ENCODE measurements around the gene CDH4. TPM values are rescaled to one million over a fixed set of nuclear protein-coding genes. Genes with fewer than 3 reads are reported as not detected.

CDH4 gene
- total and polyA plus RNA-seq, 2 donors = 0.04 to 0.42 TPM

- H3K27ac ChIP-seq (ENCODE audit: low read depth) = no peak overlapping the region
- no peaks in the 10 kb centered on the region for H3K36me3 ChIP-seq (ENCODE audit: insufficient read depth)
- DNase-seq (ENCODE audit: extremely low spot score) = no peak
- no peak overlapping the region for H3K4me3 ChIP-seq (ENCODE audit: low read depth, low read length)
- H3K4me1 ChIP-seq (ENCODE audit: insufficient read depth) = no peaks in the 10 kb centered on the region
- WGBS = 46% methylated on average over 9 of the region's 9 CpGs
Measured at GRCh38 chr20:61712688-61713087, 460.6 kb downstream of the CDH4 start.

DNA sequence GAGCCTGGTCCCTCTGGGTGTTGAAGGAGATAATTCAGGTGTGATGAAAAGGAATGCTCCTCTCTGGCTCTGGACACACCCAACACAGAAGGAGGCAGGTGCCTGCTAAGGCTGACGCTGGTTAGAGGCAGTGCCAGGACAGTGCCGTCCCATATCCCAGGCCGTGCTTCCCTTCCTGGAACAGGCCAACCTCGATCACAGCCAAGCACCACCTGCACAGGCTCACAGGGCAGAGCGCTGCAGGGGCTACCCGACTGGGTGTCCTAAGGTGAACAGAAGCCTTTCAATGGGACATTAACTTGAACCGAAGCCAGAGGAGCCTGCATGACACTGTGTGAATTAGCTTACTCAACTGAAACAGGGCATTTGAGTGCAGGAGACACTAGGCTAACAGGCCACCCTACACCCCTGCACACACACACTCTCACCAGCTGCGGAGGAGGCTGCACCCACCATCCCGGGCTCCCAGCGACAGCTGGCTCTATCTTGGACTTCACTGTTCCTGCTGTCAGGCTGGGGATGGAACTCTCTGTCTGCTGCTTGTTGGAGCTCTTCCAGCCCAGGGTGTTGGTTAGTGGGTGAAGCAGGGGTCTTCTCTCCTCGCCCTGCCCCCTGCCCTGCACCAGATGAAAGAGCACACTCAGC is 466.4 kb downstream of the CDH4 start:
- H3K36me3 ChIP-seq (ENCODE audit: insufficient read depth) = no peaks in the 10 kb centered on the region
- H3K4me1 ChIP-seq (ENCODE audit: insufficient read depth) = no peaks in the 10 kb centered on the region
- no peak overlapping the region for H3K27ac ChIP-seq (ENCODE audit: low read depth)
- no peak overlapping the region for H3K4me3 ChIP-seq (ENCODE audit: low read depth, low read length)
- DNase-seq (ENCODE audit: extremely low spot score) = no peak
- WGBS = 73% methylated on average over 11 of the region's 11 CpGs

DNA sequence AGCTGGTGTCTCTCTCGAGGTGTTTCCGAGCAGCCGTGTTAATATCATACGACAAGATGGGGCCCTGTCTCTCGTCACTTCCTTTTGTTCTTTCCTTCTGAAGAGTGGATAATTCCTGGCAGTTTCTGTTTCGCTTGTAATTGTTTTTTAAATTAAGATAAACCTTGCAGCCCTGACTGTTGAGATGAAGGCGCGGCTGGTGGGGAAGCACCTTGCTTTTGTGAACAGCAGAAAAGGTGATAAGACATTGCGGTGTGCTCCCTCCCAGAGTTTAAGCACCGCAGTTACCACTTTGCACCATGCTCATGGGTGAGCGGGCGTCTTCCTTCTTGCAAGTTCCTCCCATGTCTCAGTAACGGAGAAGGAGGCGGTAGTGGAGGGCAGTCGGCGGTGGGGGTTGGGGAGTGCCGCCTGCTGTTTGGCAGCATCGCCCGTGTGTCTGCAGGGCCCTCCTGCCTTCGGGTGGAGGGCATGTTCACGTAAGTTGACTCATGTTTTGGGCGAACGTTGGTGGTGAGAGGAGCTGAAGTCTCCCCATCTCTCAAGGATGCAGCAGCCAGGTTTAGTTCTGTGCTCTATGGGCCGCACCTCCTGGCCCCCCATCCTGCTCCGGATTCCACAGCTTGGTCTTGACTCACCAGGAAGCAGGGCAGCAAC is 467.8 kb downstream of the CDH4 start:
- H3K4me3 ChIP-seq (ENCODE audit: low read depth, low read length) = no peak overlapping the region

DNA sequence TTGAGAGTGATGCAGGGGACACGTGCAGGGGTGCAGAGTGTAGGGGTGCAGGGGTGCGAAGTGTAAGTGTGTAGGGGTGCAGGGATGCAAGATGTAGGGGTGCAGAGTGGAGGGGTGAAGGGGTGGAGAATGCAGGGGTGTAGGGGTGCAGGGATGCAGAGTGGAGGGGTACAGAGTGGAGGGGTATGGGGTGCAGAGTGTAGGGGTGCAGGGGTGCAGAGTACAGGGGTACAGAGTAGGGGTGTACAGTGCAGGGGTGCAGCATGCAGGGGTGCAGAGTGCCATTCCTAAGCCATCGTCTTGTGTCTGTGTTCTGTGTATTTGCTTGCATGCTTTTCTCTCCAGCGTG is 468.3 kb downstream of the CDH4 start:
- H3K36me3 ChIP-seq (ENCODE audit: insufficient read depth) = no peaks in the 10 kb centered on the region
- H3K4me3 ChIP-seq (ENCODE audit: low read depth, low read length) = no peak overlapping the region
- H3K4me1 ChIP-seq (ENCODE audit: insufficient read depth) = no peaks in the 10 kb centered on the region
- DNase-seq (ENCODE audit: extremely low spot score) = no peak
- WGBS = 50% methylated on average over 4 of the region's 4 CpGs
- H3K27ac ChIP-seq (ENCODE audit: low read depth) = no peak overlapping the region

More for the DNA sequence above, 467.8 kb downstream of the CDH4 start:
- no peak overlapping the region for H3K27ac ChIP-seq (ENCODE audit: low read depth)
- no peaks in the 10 kb centered on the region for H3K36me3 ChIP-seq (ENCODE audit: insufficient read depth)
- 40% methylated on average over 25 of the region's 25 CpGs for WGBS
- H3K4me1 ChIP-seq (ENCODE audit: insufficient read depth) = no peaks in the 10 kb centered on the region
- no peak for DNase-seq (ENCODE audit: extremely low spot score)

DNA sequence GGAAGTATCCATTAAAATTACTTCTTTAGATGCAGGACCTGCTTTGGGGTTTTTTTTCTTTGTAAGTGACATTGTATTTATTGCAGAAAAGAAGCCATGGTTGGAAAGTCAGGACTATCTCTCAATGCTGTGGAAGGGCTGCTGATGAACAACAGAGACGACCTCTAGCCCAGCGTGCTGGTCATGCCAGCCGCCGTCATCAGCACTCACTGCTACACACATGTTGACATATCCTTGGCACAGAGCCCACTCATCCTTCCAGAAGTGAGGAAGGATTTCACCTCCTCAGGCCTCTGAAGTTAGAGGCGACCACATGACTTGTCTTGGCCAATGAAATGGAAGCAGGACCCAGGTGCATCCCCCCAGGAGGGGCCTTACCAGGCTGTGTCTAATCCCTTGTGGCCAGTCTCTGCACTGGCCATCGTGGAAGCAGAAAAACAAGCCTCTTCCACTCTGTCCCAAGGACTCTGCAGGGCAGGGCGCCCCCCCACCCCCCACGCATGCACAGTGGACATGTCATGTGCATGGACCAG is 470.2 kb downstream of the CDH4 start:
- no peaks in the 10 kb centered on the region for H3K4me1 ChIP-seq (ENCODE audit: insufficient read depth)
- no peaks in the 10 kb centered on the region for H3K36me3 ChIP-seq (ENCODE audit: insufficient read depth)
- DNase-seq (ENCODE audit: extremely low spot score) = no peak
- H3K4me3 ChIP-seq (ENCODE audit: low read depth, low read length) = no peak overlapping the region
- no peak overlapping the region for H3K27ac ChIP-seq (ENCODE audit: low read depth)
- 50% methylated on average over 8 of the region's 8 CpGs for WGBS

- 59% methylated on average over 12 of the region's 12 CpGs for WGBS
- no peaks in the 10 kb centered on the region for H3K36me3 ChIP-seq (ENCODE audit: insufficient read depth)
- no peak overlapping the region for H3K4me3 ChIP-seq (ENCODE audit: low read depth, low read length)
- no peak overlapping the region for H3K27ac ChIP-seq (ENCODE audit: low read depth)
- DNase-seq (ENCODE audit: extremely low spot score) = no peak
- no peaks in the 10 kb centered on the region for H3K4me1 ChIP-seq (ENCODE audit: insufficient read depth)
Measured at GRCh38 chr20:61723529-61724257, 471.6 kb downstream of the CDH4 start.

DNA sequence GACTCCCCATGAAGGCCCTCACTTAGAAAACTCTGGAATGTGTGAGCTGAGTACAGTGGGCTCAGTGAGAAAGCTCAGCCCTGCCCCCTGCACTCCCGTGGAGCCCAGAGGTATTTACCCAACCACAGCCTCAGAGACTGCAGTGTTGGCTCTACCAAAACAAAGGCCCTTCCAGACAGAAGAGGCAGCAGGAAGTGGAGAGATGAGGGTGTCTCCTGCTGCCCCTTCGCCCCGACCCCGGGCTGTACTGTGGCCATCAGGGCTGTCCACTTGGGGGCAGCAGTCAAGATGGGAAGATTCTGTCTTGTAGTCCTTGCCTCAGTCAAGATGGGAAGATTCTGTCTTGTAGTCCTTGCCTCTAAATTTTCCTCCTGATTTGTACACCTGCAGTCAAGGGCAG is 472.3 kb downstream of the CDH4 start:
- Histone ChIP-seq H3K27ac (ENCODE audit: low read depth) (no peak overlapping the region), H3K4me1 (ENCODE audit: insufficient read depth) (no peaks in the 10 kb centered on the region), H3K36me3 (ENCODE audit: insufficient read depth) (no peaks in the 10 kb centered on the region), H3K4me3 (ENCODE audit: low read depth, low read length) (no peak overlapping the region)
- WGBS = 6% methylated on average over 4 of the region's 4 CpGs
- no peak for DNase-seq (ENCODE audit: extremely low spot score)

DNA sequence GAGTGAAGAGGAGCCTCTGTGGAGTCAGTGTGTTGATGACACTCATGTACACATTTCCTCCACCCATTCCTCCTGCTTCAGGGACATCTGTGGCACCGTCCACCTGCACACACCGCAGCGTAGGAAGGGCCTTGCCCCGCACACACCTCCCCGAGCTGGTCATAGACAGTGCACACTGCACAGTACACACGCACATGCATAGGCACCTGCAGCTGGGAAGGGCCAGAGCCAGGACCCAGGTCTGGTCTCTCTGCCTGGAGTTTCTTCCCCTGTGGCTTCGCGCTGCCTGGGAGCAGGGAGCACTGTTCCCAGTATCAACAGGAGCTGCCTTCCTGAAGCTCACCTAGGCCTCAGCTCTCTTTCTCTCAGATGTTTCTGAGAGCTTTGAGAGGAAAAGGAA is 473.1 kb downstream of the CDH4 start:
- Histone ChIP-seq H3K36me3 (ENCODE audit: insufficient read depth) (no peaks in the 10 kb centered on the region), H3K4me1 (ENCODE audit: insufficient read depth) (no peaks in the 10 kb centered on the region), H3K4me3 (ENCODE audit: low read depth, low read length) (no peak overlapping the region), H3K27ac (ENCODE audit: low read depth) (no peak overlapping the region)
- WGBS = 84% methylated on average over 8 of the region's 8 CpGs
- DNase-seq (ENCODE audit: extremely low spot score) = no peak

- WGBS = 78% methylated on average over 8 of the region's 8 CpGs
- no peak for DNase-seq (ENCODE audit: extremely low spot score)
- H3K4me3 ChIP-seq (ENCODE audit: low read depth, low read length) = no peak overlapping the region
- no peaks in the 10 kb centered on the region for H3K4me1 ChIP-seq (ENCODE audit: insufficient read depth)
- H3K27ac ChIP-seq (ENCODE audit: low read depth) = no peak overlapping the region
- no peaks in the 10 kb centered on the region for H3K36me3 ChIP-seq (ENCODE audit: insufficient read depth)
Measured at GRCh38 chr20:61725966-61726365, 473.9 kb downstream of the CDH4 start.

DNA sequence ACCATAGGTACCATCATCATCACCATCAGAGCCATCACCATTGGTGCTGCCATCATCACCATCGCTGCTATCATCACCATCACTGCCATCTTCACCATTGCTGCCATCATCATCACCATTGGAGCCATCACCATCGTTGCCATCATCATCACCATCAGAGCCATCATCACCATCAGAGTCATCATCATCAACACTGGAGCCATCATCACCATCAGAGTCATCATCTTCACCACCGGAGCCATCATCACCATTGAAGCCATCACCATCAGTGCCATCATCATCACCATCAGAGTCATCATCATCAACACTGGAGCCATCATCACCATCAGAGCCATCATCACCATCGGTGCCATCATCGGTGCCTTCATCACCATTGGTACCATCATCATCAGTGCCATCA is 474.9 kb downstream of the CDH4 start:
- Histone ChIP-seq H3K36me3 (ENCODE audit: insufficient read depth) (no peaks in the 10 kb centered on the region), H3K27ac (ENCODE audit: low read depth) (no peak overlapping the region), H3K4me1 (ENCODE audit: insufficient read depth) (no peaks in the 10 kb centered on the region), H3K4me3 (ENCODE audit: low read depth, low read length) (no peak overlapping the region)
- DNase-seq (ENCODE audit: extremely low spot score) = no peak
- WGBS = 84% methylated on average over 5 of the region's 5 CpGs

- DNase-seq (ENCODE audit: extremely low spot score) = no peak
- 87% methylated on average over 2 of the region's 2 CpGs for WGBS
- Histone ChIP-seq H3K4me1 (ENCODE audit: insufficient read depth) (no peaks in the 10 kb centered on the region), H3K27ac (ENCODE audit: low read depth) (no peak overlapping the region), H3K4me3 (ENCODE audit: low read depth, low read length) (no peak overlapping the region), H3K36me3 (ENCODE audit: insufficient read depth) (no peaks in the 10 kb centered on the region)
Measured at GRCh38 chr20:61727761-61728160, 475.7 kb downstream of the CDH4 start.

- Histone ChIP-seq H3K27ac (ENCODE audit: low read depth) (no peak overlapping the region), H3K4me1 (ENCODE audit: insufficient read depth) (no peaks in the 10 kb centered on the region), H3K36me3 (ENCODE audit: insufficient read depth) (no peaks in the 10 kb centered on the region), H3K4me3 (ENCODE audit: low read depth, low read length) (no peak overlapping the region)
- WGBS = 82% methylated on average over 6 of the region's 6 CpGs
- DNase-seq (ENCODE audit: extremely low spot score) = no peak
Measured at GRCh38 chr20:61728326-61728725, 476.3 kb downstream of the CDH4 start.

- H3K27ac ChIP-seq (ENCODE audit: low read depth) = no peak overlapping the region
- 64% methylated on average over 28 of the region's 28 CpGs for WGBS
- DNase-seq (ENCODE audit: extremely low spot score) = no peak
- H3K4me1 ChIP-seq (ENCODE audit: insufficient read depth) = no peaks in the 10 kb centered on the region
- no peaks in the 10 kb centered on the region for H3K36me3 ChIP-seq (ENCODE audit: insufficient read depth)
- H3K4me3 ChIP-seq (ENCODE audit: low read depth, low read length) = no peak overlapping the region
Measured at GRCh38 chr20:61728786-61729770, 477.0 kb downstream of the CDH4 start.

Data from urinary bladder (tissue), 4 donors.